NCI-H2081 treated with DMSO at 0.1 percent for 48 hours (cell line): ENCODE results near the gene ZDHHC8.

Experiments
- DNase-seq: peaks from one replicate; lab custom pipeline; 2025; lab: John Stamatoyannopoulos, UW

ZDHHC8 gene

DNA sequence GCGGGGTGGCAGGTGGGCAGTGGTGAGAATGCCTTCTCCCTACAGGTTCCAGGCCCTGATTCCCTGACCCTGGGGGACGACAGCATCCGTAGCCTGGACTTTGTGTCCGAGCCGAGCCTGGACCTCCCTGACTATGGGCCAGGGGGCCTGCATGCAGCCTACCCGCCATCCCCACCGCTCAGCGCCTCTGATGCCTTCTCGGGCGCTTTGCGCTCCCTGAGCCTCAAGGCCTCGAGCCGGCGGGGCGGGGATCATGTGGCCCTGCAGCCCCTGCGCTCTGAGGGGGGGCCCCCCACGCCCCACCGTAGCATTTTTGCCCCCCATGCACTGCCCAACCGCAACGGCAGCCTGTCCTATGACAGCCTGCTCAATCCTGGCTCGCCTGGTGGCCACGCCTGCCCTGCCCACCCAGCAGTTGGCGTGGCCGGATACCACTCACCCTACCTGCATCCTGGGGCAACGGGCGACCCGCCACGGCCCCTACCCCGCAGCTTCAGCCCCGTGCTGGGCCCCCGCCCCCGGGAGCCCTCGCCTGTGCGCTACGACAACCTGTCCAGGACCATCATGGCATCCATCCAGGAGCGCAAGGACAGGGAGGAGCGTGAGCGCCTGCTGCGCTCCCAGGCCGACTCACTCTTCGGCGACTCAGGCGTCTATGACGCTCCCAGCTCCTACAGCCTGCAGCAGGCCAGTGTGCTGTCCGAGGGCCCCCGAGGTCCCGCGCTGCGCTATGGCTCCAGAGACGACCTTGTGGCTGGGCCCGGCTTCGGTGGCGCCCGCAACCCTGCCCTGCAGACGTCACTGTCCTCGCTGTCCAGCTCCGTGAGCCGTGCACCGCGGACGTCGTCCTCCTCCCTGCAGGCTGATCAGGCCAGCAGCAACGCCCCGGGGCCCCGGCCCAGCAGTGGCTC, 11.4 kb downstream of the ZDHHC8 start:
- DNase-seq: no peak

DNA sequence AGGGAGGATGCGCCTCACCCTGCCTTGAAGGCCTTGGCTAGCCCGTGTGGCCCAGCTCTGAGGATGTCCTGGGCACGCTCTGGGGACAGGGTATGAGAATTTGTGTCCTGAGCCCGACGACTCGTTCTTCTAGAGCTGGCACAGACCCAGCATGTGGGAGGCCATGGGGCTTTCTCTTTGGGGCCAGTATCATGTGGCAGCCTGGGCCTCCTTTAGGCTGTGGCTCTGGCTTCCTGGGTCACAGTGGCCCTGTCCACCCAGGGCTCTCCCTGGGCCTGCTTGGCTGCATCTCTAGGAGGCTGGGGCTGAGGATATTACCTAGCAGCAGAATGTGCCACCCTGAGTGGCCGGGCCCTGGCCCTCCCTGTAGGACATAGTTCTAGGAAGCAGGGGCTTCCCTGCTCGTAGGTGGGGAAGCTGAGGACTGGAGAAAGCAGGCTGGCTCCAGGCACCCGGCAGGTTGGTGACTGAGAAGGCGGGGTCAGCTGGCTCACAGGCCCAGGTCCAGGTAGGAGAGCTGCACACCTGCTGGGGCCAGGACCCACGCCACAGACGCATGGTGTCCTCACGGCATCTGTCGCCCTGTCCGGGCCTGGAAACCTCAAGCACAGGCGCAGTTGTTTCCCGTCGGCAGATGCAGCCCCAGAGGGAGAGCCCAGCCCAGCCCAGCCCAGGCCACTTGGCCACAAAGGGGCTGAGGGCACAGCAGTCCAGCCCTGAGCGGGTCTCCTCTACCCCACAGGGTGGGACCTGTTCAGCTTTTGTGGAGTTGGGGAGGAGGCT, 12.5 kb downstream of the ZDHHC8 start:
- DNase-seq: no peak

DNA sequence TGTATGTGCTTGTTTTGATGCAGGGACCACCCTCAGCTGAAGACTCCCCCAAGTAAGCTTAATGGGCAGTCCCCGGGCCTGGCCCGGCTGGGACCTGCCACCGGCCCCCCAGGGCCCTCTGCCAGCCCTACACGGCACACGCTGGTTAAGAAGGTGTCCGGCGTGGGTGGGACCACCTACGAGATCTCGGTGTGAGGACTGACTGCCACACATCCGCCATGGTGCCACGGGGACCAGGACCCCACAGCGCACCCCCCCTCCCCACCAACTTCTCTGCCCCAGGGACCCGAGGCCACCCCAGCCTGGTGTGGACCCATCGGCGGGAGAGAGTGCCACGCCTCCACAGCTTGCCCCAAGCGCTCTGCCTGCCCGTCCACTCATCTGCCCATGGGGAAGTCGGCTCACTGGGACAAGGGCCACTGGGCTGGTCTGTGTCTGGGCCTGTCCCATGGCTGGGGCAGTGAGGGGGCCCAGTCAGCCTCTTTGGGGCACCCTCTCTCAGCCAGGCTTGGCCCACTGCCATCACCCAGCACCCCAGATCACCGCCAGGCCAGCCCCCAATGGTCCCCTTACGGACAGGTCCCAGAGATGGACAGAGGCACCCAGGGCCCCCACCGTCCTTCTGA, 13.7 kb downstream of the ZDHHC8 start:
- DNase-seq: no peak

DNA sequence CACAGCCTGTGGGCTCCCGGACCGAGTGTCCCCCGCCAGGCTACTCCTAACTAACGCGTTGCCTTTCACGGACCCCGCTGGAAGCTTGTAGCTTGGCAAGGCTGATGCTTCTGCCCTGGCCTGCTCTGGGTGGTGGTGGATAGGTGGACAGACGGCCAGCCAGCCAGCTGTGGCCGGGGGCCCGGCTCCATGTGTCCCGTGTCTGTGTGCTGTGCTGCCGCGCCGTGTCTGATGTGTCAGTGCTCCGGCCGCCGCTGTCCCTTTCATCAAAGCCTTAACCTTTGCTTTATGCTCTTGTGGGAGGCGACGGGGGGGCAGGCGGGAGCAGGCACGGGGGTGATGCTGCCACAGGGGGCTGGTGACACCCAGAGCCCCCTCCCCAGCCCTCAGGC, 14.2 kb downstream of the ZDHHC8 start:
- DNase-seq: no peak

DNA sequence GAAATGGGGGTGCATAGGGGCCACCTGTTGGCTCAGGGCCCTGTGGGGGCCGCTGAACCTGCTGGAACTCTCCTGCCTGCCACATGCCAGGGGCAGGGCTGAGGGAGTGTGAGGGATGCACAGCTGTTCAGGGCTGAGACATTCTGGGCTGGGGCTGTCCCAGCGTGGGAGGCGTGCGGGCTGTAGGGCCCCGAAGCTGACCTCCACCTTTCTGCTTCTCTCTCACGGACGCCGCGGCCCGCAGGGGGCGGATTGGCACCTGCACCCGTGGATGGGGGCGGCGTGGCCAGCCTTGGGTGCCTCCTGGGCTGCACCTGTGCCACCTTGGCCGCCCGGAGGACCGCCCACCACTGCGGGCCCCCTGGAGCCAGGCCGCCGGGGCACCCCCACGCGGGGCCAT, 15.2 kb downstream of the ZDHHC8 start:
- no peak for DNase-seq

DNA sequence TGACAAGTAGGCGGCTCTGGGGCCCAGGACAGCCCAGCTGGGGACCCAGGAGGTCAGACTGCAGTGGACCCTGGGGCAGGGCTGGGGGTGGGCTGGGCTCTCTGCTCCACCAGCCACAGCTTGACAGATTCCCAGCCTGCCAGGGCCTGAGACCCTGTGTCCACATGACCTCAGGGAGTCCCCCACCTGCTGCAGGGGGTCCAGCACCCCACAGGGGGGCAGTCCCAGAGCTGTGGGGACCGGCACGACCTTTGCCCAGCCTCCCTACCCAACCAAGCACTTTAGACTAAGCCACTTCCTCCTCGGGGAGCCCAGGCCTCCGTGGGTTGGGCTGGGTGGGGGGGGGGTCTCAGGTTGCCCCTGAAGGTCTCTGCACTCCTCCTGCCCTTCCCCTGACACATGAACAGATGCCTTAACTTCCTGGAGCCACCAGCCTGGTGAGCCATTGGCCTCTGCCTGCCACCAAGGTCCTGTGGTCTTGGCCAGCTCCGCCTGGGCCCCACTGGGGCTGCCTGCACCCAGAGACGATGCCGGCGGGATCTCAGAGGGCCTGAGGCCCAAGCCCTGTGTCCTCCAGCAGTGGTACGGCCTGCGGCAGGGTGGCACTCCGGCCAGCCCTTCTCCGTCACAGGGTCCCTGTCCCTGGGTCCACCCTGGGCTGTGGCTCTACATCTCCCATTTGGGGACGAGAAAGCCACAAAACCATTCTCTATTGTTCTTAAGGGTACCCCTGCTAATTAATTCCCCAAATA, 15.8 kb downstream of the ZDHHC8 start:
- no peak for DNase-seq

GRCh38 chr22:20148414-20148813, 16.8 kb downstream of the ZDHHC8 start:
- DNase-seq: no peak

DNA sequence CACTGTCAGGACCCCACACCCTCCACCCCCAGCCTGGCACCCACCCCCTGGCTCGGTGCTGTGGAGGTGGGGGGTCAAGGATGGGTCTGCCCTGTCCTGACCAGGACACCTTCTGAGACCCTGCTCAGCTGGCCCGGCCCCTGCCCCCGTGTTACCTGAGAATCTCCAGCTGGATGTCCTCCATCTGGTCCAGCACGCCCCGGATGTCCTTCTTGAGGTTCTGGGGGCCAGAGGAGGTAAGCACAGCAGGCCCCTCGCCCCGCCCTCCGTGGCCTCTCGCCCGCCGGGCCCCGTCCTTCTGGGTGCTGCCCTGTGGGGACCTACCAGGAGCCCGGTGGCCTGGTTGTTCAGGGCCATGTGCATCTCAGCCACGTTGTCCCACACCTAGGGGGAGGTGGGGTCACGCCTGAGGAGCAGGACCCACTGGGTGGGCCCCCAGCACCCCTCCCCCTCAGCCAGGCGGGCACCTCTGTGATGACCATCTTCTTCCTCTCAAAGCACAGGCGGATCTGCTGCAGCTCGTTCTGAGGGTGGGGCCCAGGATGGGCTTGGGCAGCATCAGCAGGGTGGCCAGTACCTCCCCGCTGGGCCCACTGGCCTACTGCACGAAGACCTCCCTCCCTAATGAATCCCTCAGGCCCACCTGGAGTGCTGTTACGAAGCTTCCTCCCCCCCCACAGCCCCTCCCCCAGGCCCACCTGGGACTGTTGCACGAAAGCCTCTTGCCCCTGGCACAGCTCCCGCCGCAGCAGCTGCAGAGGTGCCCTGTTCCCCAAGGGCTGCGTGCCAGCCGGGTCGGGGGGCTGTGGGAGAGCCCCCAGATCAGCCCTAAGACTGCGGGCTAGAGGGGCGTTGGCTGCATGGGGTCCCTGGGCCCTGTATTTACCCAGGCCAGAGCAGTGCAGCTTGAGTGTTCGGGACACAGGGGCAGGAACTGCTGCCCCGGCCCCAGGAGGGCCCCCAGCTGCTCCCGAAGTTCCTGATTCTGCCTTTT, 17.9 kb downstream of the ZDHHC8 start:
- DNase-seq: no peak

GRCh38 chr22:20150381-20151275, 19.0 kb downstream of the ZDHHC8 start, which contains the start of gene CCDC188:
TSS of gene CCDC188 (minus strand) at chr22:20151055. CDS start at chr22:20150986, 69 bp downstream.
- DNase-seq: no peak

DNA sequence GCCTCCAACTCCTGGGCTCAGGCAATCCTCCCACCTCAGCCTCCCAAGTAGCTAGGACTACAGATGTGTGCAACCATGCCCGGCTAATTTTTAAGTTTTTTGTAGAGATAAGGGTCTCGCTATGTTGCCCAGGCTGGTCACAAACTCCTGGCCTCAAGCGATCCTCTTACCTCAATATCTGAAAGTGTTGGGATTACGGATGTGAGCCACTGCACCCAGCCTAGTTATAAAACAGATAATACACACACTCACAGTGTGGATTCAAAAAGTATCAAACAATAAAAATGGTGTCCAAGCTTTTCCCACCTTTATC, 19.6 kb downstream of the ZDHHC8 start:
- no peak for DNase-seq

DNA sequence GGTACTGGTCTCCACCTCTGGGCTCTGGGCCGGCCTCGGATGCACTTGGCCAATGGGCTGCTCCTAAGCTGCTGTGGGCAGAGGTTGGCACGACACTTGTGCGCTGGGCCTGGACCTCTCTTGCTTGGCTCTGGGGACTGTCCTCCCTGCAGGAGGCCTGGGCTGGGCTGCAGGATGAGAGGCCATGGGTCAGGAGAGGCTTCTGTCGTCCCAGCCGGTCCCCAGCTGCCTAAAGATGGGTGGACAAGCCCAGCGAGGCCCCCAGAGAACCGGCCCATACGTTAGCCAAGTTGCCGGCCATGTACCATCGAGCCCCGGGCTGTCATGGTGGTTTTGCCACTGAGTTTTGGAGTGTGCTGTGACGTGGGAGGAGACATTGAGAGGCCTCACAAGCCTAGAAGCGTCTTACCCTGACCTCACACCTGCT, 20.9 kb downstream of the ZDHHC8 start:
- no peak for DNase-seq

DNA sequence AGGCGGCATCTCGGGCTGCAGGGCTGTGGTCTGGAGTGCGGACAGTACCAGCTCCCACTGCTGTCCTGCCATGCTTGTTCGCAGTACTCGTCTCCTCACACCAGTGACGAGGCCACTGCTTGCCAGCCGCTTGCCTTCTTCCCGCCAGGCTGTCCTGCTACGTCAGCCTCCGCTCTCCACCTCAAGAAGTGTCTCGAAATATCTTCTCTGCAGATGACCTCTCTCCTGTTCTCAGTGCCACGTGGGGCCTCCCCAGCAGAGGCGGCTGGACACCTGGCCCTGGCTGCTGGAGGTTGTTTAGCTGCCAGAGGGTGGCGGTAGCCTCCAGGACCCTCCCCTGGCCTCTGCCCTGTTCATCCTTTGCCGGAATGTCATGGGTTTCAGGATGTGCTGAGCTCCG, 22.3 kb downstream of the ZDHHC8 start:
- DNase-seq: no peak

GRCh38 chr22:20154602-20155187, 23.1 kb downstream of the ZDHHC8 start:
- no peak for DNase-seq

DNA sequence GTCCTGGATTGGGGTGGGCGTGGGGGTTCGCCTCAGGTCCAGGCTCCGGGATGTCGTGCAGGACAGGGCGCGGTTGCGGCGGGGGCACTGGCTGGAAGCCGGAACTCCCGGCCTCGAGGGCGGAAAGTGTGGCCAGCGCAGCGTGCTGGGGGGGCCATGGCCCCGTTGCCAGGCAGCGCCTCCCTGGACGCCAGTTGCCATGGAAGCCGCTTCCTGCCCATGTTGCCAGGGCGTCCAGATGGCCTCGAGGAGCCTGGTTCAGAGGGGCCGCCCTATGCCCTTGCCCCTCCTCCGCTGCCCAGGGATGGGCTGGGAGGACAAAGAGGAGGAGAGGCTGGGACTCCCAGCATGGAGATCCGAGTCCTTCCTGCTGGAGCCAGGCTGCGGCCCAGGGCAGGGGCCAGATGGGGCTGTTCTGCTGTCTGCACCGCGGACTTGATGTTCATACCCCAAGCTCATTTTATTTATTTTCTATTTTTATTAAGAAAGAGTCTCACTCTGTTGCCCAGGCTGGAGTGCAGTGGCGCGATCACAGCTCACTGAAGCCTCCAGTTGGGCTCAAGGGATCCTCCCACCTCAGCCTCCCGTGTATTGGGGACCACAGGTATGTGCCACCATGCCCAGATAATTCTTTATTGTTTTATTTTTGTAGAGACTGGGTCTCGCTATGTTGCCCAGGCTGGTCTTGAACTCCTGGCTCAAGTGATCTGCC, 23.9 kb downstream of the ZDHHC8 start:
- DNase-seq: no peak

GRCh38 chr22:20156042-20156389, 24.4 kb downstream of the ZDHHC8 start:
- no peak for DNase-seq

- no peak for DNase-seq
These were observed 25.2 kb downstream of the ZDHHC8 start for GRCh38 chr22:20156611-20157429.

- DNase-seq: no peak
These were observed 26.0 kb downstream of the ZDHHC8 start for GRCh38 chr22:20157430-20158183.
